OCI-LY1 (cell line): ENCODE data around the gene MYCBP2.

Experiments
- EZH2 ChIP-seq: fragments of 200-600 bp; sonication (generic), shearing (Covaris generic); IDR thresholded peaks from 2 replicates; pipeline ENCODE4 v1.8.0; 2017; ENCODE audit warnings: borderline replicate concordance, mixed run types, mild to moderate bottlenecking, antibody characterized with exemption, low read length, moderate library complexity, mixed read lengths
- TF ChIP-seq, protein P1 (sequence below): fragments of 200-600 bp; sonication (generic), shearing (Covaris generic); IDR thresholded peaks from 2 replicates; pipeline ENCODE4 v1.5.1; 2017; ENCODE audit warnings: mild to moderate bottlenecking, antibody characterized with exemption, low read length, moderate library complexity, mixed read lengths

GRCh38 chr13:77028202-77028601, 298.7 kb downstream of the MYCBP2 start:
- TF ChIP-seq, protein P1, sequence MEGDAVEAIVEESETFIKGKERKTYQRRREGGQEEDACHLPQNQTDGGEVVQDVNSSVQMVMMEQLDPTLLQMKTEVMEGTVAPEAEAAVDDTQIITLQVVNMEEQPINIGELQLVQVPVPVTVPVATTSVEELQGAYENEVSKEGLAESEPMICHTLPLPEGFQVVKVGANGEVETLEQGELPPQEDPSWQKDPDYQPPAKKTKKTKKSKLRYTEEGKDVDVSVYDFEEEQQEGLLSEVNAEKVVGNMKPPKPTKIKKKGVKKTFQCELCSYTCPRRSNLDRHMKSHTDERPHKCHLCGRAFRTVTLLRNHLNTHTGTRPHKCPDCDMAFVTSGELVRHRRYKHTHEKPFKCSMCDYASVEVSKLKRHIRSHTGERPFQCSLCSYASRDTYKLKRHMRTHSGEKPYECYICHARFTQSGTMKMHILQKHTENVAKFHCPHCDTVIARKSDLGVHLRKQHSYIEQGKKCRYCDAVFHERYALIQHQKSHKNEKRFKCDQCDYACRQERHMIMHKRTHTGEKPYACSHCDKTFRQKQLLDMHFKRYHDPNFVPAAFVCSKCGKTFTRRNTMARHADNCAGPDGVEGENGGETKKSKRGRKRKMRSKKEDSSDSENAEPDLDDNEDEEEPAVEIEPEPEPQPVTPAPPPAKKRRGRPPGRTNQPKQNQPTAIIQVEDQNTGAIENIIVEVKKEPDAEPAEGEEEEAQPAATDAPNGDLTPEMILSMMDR = no peak
- TF ChIP-seq EZH2 = no peak
